SW480 (cell line): ENCODE measurements around the gene HOXC6.
"Not testable (repeated sequence)": the region's sequence is repeated elsewhere in the genome, so short reads cannot be mapped to it uniquely, and the experiment has no call there.

Experiments
- DNase-seq: peaks from one replicate; pipeline ENCODE4 v3.0.0-alpha.2; 2016; ENCODE audit warnings: low spot score

Gene HOXC6

DNA sequence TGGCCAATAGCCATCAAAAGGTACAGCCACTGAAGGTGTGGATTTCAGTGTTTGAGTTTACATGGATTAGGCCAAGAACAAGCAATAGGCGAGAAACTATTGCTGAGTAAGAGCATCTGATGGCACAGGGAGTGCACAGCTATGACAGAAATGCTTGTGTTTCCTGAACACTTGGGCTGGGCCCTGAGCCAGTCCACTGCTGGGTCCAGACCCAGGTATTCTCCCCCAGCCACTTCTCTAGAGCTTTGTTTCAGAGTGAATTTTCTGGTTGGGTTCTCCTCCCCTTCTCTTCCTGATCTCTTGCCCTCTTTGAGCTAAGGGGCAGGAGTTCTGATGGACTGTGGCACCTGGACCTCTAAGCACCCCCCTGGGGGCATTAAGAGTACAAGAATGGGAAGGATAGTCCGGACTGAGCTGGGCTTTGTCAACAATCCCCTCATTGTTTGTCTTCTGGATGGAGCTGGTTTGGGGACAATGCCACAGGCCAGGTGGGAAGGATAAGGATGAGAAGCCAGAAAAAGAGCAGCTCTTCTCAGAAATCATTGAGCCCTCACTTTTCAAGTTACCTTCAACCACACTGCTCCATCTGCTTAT, 13.0 kb downstream of the HOXC6 start:
- no peak for DNase-seq

DNA sequence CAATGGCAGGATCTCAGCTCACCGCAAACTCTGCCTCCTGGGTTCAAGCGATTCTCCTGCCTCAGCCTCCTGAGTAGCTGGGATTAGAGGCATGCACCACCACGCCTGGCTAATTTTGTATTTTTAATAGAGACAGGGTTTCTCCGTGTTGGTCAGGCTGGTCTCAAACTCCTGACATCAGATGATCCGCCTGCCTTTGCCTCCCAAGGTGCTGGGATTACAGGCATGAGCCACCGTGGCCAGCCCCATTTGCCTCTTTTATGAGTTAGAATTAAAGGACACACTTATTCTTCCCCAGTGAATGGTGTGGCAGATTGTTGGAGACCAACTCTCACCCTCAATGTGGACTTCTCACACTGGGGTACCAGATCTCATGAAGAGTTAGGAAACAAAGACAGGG, 13.8 kb downstream of the HOXC6 start:
- not testable (repeated sequence) for DNase-seq

DNA sequence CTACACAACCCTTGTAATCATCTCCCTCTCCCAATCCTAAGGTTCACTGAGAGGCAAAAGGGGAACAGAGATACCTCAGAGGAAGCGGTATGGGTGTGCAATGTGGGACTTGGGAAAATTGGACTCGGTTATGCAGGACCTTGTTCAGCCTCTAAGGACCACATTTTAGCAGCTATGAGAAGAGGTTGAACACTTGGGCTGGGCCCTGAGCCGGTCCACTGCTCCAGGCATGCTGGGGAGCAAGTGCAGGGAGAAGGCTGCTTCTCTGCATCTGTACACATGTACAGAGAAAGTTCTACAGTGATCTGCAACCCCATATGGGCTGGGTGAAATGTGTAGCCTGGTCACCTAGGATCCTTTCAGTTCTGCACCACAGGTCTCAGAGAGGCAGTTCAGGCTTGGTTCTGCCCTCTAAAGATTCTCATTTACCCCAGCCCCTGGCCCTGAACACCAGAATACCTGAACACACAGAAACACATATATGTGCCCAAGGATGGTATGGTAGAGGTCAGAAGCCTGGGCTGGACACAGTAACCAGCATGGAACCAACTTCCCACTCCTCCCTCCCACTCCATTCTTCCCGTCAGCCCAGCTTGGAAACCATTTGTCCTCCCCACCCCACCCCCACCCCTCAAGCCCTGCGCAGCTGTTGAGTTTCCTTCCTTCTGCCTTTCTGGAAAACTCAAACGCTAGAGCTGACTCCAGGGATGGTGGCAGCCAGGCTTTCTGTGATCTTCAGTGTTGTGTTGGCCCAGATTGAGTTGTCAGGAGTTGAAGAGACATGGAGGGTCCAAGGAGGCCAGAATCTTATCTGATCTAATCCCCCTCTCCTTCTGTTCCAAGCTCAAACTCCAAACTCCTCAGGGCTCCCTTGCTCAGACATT, 15.0 kb downstream of the HOXC6 start:
- no peak for DNase-seq

DNA sequence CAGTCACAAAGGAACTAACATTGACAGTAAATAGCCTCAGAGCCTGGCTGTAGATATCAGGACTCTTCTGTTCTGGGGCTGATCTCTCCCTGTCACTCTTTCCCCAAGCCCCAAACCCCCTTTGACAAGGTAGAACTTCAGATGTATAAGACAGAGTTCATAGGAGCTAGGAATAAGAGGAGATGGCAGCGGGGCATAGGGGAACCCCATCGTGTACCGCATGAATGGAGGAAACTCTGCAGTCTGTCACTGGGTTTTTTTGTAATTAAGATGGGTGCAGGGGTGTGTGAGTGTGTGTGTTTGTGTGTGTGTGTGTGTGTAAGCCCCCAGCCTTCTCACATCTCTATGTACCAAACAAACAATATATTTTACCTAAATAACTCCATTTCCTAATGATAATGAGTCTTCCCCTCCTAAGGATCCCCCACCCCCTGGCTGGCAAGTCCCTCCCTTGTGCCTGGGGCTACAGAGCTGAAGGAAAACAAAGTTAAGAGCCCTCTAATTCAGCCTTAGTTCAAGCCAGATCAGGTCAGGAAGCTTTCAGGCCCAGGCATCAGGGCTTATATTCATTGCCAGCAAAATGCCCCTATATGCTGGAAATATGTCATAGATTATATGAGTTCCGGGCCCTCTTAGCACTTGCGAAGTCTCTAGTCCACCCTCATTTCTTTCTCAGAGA, 16.3 kb downstream of the HOXC6 start:
- DNase-seq = no peak

DNA sequence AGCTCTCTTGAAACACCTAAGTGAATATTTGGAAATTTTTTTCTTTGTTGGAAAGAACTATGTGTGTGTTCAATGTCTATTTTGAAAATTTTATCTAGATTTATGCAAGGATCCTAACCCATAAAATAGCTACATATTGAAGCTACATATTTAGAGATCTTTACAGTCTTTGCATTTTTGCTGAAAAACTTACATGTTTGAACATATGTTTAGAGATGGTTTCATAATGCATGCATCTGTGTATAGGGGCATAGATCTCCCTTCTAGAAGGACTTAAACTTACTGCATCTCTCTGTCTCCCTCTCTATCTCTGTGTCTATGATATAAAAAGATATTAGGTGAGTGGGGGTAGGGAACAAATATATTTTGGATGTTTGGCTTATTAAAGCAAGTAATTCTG, 17.2 kb downstream of the HOXC6 start:
- no peak for DNase-seq

DNA sequence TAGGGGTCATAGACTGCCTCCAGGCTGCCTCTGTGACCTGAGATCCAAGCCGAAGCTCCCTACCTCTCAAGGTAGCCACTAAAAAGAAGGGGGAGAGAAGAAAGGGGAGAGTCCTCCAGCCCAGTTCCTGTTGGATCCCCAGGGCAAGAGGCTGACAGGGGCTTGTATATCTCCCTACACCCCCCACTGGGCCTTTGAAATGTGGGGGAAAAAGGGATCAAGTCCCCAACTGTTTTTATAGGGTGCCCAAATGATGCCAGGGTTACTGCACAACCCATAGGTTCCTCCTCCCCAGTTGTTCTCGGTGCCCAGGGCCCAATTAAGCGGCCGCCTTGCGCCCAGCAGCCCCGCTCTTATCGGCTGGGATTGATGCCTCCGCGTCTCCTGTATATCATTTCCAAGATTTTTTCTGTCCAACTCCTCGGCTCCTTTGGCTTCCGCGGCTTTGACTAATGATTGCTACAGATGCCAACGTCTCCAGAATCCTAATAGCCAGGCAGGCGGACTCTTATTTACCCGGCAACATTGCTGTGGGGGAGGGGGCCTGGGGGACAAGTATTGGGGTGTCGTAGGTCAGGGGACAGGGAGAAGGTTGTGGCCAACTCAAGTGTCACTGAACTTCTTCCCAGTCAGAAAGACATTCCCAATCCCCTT, 17.8 kb downstream of the HOXC6 start:
- DNase-seq = no peak

DNA sequence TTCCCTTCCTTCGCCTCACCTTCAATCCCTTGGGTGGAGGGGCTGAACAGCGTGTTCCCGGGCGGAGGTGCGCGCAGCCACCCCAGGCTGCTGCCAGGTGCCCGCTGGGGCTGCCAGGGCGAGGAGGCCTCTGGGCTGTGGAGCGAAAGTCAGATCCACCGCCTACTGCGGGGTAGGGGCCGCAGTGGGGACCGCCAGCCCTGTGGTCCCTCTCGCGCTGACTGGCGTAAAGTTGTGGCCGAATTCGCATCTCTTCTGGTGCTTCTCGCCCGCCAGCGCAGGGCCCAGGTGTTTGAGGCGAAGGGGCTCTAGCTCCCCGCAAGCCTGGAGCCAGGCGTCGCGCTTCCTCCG, 18.5 kb downstream of the HOXC6 start:
- DNase-seq = no peak

DNA sequence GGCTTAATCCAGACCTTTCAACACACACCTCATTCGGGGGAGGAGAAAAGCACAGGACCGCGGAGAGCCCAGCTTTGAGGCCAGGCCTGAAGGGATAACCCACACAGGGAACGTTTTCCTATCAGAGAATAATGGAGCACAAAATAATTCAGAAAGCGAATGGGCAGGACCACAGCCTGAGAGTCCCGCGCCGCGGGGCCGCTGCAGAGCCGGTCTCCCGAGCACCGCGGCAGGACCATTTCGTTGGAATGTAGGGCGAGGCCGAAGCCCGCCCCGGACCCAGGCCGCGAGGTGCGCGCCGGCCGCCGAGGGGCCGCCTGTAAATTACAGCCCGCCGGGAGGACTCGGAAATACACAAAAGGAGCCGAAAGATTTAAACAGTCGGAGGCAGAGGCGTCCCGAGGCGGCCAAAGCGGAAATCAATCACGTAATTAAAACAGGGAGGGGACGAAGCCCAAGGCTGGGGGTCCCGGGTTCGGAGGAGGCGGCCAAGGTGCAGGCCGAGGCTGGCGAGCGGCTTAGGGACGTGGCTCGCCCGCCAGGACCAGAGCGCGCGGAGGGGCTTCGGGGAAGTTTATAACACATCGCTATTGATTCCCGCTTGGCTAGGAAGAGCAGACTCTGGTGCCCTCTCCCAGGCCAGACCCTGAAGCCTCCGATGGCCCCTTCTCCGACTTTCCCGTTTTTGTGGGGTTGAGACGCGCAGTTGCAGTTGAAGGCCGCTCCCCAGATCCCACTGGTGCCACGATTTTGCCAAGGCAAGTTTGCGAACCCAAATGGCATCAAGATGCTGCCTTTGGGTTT, 19.1 kb downstream of the HOXC6 start:
- no peak for DNase-seq

DNA sequence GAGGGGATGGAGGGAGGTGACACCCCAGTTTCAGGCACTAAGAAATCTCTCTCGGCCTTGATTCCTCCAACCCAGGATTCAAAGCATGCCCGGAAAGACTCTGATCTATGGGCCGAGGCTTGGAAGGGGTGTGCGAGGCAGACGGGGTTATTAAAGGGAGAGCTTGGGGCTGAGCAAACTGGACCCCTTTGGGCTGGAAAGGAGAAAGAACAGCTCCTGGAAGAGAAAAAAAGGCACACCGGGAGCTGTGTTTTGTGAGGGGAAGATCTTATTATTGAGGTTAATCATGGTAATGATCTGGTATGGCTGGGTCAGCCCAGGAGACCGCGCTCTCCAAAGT, 19.7 kb downstream of the HOXC6 start:
- no peak for DNase-seq

DNA sequence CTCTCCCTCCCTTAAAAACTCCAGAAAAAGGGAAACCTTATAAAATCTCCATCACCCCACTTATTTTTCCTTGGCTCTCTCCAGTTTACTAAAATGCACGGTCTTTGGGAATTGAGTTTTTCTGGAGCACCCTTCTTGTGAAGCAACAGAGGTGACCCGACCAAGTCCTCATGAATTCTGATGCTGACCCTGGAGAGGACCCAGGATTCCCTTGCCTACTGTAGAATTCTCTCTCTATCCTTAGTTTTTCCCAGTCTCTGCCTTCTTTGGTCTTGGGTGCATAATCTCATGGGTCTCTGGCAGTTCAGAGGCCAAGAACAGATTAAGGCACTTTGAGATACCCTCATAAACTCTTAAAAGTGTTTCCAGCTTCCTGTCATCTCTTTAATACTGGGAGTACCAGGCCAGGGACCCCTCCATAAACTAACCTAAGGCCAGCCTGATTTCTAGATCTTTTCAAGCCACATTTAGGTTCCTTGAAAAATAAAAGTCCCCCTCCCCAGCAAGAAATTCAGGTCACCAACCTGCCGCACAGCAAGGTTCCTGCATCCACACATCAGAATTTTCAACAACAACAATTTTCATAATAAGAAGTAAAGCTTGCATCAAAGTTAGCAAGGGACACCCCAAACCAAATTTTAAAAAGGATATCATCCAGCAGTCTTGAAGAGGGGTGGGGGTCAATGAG, 20.3 kb downstream of the HOXC6 start:
- no peak for DNase-seq

DNA sequence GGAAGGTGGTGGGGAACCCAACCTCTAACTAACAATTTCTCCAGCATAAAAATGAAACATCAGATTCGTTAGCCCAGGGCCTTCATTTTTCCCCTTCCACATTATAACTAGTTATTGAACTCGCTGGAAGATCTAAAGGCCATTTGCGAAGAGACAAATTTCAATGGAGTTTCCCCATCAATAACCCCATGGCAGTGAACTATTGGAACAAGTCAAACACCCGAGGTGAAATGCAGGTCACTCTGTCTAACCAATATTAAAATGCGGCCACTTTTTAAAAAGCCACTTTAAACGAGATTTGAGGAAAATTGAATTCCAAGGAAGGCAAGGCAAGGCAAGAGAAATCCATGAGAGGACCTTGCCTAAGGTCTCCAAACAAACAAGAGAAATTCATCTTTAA, 20.9 kb downstream of the HOXC6 start:
- DNase-seq = no peak

DNA sequence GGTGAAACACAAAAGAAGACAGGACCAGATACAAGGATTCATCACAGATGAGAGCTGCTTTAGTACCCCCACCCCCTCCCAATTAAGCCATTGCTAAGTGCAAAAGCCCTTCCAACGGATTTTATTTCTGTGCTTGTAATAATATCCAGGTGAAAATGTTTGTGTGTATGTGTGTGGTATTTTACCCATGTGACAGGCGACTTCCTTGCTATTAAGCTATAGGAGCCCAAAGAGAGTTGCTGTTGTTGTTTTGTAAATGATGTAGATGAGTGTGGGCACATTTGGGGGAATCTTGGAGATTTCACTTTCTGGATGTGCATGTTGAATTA, 22.2 kb downstream of the HOXC6 start:
- no peak for DNase-seq

DNA sequence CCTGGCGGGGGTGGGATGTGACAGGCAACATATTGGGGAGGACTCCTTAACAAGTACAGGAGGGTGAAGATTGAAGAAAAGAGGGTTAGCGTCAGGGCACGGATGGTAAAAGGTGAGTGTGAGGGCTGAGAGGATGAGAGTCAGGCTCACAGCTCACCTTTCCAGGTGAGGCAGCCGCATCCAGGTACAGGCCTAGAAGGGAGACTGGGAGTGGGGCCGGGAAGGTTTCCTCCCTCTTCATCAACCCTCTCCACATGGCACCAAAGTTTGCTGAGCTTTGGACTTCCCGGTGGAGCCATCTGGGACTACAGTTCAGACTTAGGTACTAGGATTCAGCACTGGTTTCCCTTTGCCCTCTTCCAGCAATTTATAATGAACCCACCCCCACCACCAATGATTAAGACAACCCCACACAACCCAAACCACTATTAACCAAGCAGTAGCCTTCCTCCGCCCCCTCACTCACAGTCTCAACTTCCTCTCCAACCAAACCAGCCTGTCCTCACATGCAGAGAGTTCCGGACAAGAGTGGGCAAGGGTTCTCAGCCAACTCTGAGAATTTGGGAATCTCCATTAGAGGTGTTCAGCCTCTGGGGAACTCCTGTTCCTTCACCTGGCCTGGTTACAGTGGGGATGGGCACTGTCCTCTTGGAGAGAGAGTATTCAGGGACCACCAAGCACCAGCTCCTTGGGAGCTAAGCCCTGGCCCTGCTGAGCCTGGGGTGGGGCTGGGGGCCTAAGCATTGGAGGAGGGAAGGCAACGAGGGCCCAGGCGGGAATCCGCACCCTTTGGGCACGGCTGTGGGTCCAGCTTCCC, 23.0 kb downstream of the HOXC6 start:
- DNase-seq = peak; percentile 14

DNA sequence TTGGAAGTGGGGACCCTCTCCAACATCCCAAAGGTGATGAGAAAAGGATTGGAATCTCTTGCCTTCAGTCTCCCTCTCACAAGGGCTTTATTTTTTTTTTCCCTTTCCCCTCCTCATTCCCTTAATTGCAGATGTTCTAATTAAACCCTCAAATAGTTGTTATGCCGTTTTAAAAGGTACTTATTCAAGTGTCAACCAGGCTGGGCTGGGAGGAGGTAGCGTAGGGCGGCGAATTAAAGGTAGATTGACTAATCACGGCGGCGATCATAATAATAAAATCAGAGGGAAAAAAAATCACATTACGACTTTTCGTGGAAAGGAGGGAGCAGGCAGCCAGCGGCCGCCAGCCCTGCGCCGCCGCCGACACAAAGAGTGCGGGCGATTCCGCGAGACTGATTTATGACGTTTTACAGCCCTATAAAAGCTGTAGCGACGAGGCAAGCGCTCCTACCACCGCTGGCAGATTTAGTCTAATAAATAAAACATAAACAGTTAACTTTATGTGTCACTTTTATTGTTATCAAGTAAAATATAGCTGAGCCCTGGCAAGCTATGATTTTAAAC, 23.7 kb downstream of the HOXC6 start:
- DNase-seq = peak; percentile 41

DNA sequence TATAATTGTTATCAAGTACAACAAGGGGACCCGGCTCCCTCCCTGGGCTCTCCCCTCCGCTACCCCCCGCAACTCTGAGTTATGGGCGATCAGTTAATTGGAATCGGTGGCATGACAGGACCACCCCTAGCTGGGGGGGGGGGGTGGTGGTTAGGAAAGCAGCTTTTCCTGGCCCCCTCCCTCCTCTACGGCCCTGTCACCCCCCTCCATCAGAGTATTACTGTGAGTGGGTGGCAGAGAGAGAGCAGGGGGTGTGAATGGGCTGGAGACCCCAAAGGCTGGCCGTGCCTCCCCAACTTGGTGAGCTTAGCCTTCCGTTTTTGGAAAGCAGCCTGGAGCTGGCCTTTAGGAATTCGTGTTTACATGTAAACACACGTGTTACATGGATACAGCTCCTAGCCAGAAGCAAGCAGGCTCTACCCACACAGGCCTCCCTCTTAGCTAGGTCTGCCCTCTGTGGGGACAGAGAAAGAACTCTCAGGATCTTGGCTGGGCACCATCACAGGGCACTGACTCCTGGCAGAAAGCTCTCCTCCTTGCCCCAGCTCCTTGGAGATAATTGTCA, 24.3 kb downstream of the HOXC6 start:
- DNase-seq = no peak

DNA sequence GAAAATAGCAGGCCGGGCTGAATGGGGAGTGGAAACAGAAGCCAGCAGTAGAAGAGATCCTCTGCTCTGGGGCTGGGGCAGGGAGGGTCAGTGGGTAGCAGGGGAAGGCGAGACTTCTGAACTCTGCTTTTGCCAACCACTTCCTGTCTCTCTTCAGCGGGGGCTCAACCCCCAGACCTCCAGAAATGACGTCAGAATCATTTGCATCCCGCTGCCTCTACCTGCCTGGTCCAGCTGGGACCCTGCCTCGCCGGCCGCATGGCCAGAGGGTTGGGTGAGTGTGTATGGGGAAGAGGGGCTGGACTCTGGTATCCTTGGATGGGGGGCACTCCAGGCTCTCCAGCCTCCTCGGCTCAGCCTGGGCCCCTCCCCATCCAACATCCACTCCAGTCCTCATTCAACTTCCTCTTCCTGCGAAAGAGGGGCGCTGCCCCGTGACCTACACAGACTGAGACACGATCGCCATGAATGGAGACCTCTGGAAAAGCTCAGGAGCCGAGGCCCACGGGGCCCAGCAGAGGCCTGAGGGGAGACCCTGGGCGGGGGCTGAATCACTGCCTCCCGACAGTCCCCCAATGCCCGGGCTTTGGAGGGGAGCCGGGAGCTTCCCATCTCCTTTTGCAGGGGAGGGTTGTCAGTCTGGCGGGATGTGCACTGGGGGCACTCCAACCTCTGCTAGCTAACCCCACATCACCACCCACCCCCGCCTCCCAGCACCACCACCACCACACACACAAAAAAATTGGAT, 24.9 kb downstream of the HOXC6 start:
- DNase-seq = no peak

DNA sequence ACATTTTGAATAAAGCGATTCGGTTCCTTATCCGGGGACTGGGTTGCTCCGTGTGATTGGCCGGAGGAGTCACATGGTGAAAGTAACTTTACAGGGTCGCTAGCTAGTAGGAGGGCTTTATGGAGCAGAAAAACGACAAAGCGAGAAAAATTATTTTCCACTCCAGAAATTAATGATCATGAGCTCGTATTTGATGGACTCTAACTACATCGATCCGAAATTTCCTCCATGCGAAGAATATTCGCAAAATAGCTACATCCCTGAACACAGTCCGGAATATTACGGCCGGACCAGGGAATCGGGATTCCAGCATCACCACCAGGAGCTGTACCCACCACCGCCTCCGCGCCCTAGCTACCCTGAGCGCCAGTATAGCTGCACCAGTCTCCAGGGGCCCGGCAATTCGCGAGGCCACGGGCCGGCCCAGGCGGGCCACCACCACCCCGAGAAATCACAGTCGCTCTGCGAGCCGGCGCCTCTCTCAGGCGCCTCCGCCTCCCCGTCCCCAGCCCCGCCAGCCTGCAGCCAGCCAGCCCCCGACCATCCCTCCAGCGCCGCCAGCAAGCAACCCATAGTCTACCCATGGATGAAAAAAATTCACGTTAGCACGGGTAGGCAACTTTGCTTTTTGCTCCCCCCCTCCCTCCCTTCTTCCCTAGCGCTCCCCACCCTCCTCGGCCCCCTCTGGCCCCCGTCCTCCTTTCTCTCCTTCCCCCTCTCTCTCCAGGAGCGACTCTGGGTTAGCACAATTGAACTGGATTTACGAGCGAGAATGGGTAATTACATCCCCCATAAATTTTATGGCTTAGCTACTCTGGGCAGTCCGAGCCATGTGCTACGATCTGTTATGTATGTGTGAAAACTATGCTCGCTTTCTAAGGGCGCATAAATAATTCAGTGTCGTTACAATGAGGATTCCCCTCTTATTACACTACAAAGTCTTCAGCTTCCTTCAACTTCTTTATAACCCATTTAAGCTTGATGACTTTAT, 25.8 kb downstream of the HOXC6 start, which contains the start of gene HOXC4:
TSS of gene HOXC4 (plus strand) at position 85 of the 991 bp plus-strand sequence. CDS start at position 173, 88 bp downstream.
- no peak for DNase-seq

DNA sequence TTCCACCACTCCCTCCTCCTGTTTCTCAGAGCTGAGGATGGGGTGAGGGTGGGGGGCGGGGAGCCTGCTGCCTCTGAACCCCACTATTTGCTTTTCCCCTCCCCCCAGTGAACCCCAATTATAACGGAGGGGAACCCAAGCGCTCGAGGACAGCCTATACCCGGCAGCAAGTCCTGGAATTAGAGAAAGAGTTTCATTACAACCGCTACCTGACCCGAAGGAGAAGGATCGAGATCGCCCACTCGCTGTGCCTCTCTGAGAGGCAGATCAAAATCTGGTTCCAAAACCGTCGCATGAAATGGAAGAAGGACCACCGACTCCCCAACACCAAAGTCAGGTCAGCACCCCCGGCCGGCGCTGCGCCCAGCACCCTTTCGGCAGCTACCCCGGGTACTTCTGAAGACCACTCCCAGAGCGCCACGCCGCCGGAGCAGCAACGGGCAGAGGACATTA, 26.5 kb downstream of the HOXC6 start:
- no peak for DNase-seq
